GM21360 (cell line): ENCODE data around the gene FBLN2.

Experiments used
- ATAC-seq: cut with Tn5 transposase; IDR thresholded peaks from one replicate; pipeline ENCODE4 v1.9.1; 2021; ENCODE audit warnings: mild to moderate bottlenecking, moderate library complexity; ENCODE audit not compliant: unreplicated experiment

FBLN2 gene

DNA sequence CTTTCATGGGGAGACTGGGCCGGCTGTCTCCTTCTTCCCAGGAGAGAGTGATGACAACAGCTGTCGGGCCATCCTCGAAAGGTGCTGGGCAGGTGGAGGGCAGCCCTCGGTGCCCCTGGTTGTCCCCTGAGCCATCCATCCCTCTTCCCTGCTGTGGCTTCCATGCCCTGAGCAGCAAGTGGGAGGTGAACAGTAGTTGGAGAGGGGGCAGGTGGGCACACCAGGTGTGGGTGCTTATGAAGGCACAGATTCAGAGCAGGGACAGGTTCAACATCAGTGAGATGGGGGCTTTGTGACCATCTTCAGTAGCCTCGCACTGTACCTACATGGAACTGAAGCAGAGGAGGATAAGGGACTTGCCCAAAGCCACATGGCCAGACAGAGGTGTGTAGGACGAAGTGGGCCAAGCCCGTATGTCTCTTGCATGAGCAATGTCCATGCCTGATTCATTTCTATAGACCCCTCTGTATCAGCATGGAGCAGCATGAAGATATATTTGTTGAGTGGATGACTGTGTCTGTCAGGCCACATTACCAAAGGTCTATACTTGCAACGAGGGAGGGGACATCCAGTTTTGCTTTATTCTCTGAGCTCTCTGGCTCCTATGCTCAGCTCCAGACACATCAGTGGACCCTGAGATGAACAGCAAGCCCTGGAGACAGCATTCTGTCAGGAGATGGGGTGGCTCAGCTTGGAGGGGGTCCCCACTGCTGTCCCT lies 107.8 kb downstream of the FBLN2 start:
- ATAC-seq = no peak

DNA sequence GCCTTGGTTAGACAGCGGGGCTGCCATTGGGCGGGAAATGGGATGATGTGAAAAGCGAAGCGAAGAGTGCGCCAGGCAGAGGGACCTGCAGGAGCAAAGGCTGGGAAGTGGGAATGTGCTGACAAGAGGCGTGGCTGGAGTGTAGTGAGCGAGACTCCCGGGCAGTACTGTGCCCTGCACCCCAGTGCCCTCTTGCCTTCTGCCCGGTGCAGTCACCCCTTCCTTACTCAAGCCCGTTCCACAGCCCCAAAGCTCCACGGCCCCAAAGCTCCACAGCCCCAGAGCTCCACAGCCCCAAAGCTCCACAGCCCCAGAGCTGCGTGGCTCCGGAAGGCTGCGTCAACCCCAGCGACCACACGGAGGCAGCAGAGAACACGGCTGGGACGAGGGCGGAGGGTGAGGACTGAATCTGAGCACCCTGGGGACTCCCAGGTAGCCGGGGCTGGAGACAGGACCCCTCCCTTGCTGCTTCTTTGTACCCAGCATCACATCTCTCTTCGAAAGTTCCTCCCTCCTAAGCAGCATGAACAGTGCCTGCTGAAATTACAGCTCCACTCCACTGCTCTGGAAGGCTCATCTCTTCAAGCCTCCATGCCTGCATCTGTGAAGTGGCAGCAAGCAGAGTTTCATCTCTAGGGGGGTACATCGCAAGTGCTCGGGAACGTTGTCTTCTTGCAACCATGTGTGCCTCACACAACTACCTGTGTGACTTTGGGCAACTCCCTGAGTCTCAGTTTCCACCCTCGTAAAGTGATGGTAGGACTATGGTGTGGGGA lies 108.9 kb downstream of the FBLN2 start:
- ATAC-seq = peak; percentile 78

DNA sequence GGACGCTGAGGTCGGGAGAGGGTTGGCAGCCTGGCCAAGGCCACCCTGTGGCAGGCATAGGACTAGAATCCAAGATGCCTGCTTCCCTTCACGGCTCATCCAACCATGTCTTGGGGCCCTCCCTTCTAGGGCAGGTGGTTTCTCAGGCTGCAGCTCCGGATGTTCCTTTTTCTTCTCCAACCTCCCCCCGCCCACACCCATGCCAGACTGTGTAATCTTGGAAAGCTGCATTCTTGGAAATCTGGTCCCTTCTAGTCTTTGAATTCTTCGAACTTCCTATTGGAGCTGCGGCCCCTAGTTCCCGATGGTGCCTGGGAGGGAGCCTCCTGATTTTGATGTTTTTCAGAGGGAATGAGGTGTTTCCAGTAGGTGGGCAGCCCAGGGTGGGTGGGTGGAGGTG lies 109.8 kb downstream of the FBLN2 start:
- no peak for ATAC-seq

DNA sequence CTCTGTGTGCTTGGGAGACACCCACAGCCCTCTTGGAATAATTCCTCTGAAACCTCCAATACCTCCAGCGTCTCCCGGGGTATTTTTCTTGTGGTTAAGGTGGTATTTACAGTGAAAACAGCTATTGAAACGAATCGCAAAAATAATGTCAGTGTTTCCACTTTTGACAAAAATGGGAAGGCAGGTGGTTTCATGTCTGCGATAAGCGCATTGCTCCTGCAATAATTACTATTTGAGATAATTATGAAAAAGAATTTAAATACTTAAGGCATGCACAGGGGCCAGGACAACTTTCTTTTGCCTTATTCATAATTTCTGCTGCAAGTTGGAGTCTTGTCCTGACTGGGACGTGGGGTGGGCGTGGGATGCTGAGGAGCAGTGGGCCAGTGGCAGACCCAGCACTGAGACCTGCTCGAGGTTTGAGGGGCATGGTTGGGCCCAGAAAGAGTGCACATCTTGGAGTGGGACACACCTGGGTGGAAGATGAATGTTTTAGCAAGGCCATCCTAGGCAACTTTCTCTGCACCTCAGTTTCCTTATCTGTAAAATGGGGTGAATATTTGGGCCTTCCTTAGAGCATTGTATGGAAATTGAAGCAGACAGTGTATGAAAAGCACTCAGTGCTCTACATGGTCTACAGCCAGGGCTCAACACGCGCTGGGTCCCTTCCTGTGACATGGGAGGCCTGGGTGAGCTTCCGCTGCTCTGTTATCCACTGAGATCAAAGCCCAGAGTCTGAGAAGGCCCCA lies 110.5 kb downstream of the FBLN2 start:
- no peak for ATAC-seq

DNA sequence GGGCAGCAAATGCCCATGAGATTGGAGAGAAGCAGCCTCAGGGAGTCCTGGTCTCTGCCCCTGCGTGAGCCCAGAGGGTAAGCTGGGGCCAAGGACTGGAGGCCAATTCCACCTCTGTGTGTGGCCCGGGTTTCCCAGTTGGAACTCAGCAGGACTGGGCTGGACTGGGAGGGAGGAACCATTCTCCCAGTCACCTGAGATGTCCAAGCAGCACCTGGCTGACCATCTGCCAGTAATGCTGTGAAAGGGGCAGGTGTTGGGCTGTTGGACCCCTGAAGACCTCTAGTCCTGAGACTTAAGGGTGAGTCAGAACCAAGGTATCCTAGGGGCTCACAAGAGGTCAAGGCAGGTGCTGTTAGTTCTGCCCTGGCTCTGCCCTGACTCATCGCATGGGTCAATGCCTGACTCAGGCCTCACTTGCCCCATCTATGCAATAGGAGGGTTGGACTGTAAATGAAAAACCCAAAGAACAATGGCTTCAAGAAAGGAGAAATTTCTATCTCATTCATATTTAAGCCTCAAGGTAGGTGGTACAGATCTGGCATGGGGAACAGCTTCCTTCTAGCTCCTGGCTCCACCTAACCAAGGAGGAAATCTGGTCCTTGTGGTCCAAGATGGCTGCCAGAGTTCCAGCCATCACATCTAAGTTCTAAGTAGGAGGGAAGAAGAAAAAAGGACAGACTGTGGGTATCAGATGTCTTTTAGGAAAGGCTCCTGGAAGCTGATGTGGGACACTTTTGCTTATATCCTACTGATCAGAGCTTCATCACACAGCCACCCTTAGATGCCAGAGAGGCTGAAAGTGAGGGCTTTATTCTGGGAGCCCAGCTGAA lies 111.3 kb downstream of the FBLN2 start:
- ATAC-seq = no peak

DNA sequence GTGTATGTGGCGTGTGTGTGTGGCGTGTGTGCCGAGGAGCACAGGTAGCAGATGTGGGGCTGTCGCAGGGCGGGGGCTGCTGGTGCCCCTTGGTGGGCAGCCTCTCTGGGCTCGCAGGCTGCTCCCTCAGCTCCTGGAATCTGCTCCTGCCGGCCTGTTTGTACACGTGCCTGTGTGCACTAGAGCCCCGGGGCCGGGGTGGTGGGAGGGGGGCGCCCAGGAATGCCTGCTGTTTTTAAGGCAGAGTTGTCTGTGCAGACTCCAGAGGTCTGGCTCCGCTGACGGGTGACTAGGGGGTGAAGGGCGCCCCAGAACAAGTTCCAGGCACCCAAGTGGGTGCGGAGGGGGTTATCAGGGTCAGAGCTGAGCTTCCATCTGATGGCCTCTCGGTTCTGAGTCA lies 112.2 kb downstream of the FBLN2 start:
- no peak for ATAC-seq

DNA sequence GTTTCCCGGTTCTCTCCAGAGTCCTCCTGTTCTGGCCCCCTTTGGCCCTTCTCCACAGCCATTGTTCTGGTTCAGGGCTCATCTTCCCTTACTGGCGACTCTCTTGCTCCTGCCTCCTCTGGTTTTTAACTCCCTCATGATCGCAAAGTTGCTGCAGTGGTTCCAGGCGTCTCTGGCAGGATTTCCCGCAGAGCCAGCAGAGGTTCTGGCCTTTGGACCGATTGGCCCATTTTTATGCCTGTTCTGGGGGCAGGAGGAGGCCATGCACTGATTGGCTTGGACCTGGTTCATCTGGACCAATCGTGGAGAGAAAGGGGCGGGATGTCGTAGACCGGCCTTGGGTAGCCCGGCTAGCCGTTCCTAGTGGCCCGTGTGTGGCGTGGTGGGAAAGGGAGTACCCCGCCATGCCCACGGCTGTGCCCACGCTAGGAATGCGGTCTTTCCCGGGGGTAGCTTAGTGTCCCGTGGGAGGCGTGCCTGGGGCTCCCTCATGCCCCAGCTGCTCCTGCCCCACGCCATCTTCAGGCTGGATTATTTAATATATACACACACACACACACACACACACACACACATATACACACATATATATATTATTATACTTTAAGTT lies 113.4 kb downstream of the FBLN2 start:
- no peak for ATAC-seq

DNA sequence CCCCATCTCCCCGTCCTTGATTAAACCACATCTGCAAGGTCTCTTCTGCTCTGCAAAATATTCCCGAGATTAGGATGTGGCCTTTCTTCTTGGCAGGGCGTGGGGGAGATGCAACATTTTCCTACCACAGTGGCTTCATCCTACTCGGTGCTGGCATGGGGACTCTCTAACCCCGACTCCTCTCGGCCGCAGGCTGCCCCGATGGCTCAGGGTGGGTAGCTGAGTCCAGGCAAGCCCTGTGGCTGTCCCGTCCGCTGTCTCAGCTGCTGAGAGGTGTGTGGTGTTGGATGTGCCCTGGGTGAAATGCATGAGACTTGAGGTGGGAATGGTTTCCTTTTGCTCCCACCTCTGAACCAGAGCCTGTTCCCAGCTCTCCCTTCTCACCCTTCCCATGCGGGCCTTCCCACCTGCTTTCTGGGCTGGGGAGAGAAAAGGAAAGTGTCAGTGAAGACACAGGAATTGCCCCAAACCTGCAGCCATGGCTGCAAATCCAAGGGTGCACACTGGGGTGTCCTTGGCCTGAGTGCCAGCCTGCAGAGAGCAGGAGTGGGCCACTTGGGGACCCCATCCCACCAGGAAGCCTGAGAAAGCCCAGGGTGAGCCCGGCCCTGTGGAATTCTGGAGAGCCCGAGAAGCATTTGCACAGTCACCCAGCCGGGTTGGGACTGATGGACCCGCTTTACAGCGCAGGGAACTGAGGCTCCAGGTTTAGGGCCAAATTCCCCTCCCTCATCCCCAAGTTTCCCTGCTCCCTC lies 115.0 kb downstream of the FBLN2 start:
- ATAC-seq = no peak

DNA sequence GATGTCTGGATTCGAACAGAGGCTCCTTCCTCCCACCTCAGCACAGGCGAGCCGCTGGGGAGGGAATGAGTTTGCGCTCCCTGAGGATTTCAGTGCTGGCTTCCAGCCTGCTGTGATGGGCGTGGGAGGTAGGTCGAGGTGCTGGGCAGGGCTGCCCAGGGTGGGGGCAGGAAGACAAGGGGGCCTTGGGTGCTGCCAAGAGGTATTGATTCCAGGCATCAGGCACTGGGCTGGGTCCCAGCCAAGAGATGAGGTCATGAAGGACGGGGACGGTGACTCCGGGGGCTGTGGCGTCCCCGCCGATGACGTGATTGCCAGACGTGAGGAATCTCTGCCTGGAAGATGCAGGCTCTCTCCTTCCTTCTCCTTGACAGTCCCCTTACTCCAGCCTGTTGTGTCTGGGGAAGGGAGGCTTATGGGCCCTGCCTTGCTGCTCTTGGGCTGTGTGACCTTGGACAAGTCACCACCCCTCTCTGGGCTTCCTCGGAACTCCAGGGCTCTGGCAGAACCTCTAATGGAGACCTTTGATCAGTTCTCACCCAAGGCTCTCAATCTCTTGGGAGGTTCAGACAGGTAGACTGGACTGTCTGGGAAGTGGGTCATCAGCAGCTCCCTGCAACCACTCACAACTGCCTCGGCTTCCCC lies 116.8 kb downstream of the FBLN2 start:
- ATAC-seq = no peak

DNA sequence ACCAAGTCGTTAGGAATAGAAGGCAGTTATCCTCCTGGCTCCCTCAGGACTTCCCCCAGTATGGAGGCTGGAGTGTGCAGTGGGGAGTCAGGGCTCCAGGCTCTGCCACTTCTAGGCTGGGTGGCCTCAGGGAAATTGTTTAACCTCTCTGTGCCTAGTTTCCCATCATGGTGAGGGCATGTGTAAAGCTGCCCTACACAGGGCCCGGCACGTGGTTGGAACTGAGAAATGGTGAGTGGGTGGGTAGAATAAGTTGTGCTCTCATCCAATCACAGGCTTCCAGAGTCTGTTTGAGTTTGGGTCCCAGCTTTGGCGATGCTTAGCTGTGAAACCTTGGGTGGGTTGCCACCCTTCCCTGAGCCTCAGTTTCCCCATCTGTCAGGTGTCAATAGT lies 117.3 kb downstream of the FBLN2 start:
- no peak for ATAC-seq

DNA sequence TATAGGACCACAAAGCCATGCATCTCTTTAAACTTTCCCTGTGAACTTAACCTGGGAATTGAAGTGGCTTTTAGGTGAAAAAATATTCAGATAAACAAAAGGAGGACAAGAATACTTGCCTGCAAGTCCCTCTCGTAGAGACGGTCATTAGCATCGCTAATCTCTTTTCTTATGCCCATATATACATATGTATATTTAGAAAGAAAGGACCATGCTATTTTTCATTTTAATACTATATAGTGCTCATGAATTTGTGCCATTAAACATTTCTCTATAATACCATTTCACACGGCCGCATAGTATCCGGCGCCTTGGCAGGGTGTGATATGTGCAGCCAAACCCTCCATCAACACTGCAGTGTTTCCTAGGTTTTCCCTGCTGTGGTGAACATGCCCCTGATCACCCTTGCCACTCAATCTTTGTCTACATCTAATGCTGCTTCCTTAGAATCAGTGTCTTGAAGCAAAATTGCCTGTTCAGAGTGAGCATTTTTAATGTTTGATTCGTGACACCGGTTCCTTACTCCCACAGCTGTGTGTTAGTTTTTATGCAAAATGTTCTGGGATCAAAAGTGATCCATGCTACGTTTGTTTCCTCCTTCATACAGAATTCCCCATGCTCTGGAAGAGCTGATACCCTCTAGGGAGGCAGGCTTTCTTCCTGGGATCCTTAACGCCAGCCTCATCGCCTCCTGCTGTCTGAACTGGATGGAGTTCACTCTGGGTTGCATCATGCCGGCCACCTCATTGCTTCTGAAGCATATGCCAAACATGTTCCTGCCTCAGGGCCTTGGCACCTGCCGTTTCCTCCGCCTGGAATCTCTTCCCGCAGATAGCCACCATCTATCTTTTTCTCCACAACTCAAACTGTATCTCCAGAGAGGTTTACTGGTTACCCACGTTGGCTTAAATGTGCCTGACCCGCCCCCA lies 118.1 kb downstream of the FBLN2 start:
- ATAC-seq = no peak

DNA sequence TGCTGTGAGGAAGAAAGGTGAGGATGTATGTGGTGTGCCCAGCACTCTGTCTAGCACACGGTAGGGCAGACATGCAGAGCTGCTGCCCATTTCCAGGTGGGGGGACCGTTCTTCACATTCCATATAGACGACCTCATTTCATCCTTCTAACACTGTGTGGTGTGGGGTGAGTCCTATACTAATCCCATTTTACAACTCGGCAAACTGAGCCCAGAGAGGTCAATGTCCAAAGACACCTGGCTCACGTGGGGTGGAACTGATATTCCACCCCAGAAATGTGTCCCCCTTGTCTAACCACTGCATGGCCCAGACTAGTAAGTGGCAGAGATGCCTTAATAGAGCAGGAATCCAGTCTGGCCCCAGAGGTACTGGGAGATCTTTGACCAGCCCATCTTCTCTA lies 119.2 kb downstream of the FBLN2 start:
- ATAC-seq = no peak

DNA sequence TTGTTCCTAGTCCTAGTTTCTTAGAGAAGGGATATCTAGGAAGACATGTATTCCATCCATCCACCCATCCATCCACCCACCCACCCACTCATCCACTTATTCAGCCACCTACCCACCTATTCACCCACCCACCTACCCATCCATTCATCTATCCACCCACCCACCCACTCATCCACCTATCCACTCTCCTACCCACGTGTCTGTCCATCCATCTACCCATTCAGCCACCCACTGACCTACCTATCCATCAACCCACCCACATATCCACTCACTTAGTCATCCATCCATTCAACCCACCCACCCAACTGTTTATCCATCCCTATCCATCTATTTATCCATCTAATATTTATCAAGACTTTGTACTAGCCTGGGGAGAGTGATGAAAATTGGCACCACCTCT lies 120.5 kb downstream of the FBLN2 start:
- ATAC-seq = no peak

DNA sequence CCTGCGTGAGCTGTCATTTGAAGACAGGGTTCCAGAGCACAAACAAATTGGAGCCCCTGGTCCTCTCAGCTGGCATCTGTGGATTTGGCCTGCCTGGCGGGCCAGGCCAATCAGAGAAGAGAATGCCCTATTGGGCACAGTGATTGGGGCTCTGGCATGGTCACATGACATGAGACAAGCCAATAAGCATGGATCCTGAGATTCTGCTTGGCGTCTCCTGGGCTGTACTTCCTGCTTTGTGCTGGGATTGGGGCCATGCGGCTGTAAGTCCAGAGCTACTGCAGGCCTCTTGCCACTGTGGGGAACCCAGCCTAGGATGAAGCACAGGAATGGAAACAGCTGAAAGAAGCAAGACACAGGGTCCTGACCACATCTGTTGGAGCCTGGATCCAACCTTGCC lies 121.4 kb downstream of the FBLN2 start:
- ATAC-seq = no peak

DNA sequence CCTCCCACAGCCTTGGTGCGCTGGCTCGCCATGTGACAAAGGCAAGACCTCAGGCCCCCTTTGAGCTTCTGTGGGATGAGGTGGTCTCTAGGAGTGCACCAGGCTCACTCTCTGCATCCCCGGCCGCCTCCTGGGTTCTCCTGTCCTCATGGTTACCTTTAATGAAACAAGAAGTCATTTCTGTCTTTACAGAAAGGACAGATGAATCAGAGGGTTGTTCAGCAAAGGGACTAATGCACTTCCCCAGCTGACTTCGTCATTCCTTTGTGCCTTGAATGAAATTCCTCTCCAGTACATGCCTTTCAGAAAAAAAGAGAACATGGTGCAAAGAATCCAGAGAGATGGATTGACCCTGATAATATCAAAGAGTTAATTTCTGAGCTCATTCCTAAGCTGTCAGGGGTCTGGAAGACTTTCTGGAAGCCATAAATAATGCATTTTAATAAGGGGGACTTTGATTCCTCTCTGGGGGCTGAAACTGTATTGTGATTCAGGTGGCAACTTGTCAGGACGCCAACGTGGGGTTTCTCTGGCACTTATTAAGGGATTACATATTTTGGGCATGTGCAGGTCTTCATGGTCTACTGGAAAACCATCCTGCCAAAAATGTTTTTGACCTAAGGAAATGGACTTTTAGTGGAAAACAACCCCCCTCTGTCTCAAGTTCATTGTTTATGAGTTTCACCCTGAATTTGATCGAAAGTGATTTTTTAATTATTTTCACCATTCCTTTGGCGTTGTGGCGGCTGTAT lies 122.7 kb downstream of the FBLN2 start:
- no peak for ATAC-seq

DNA sequence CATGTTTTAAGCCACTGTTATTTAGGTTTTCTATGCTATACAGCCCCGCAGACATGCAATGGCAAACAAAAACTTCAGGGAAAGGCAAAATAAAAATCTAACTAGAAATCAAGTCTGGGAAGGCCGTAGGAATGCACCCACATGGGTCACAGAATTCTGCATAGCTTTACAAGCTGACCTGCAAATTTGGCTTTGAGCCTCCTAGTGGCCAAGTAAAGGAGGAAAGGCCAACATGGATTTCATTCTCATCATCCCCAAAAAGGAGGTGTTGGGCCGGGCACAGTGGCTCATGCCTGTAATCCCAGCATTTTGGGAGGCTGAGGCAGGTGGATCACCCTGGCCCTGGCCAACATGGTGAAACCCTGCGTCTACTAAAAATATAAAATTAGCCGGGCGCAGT lies 124.3 kb downstream of the FBLN2 start:
- no peak for ATAC-seq

DNA sequence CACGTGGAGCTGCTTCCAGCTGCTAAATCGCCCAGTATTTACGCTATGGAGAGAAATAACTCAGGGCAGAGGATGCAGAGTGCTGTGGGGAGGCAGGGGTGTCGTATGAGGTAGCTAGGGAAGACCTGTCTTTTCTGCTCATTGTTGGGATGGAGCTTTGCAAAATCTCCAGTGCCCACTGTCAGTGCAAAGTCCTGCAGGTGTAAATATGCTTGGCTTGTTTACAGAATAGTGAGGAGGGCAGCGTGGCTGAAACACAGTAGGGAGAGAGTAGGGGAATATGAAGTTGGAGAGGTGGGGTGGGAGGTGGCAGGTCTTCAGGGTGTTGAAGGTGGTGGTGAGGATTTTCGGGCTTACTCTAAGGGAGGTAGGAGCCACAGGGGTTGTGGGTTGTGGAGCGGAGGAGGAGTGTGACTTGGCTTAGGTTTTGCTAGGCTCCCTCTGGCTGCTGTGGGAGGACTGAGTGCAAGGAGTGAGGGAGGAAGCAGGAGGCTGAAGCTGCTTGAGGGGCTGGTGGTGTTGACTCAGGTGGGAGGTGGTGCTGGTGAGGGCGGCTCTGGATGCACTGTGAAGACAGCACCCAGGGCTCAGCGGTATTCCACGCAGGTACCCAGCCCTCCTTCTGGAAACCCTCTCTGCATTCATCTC lies 125.7 kb downstream of the FBLN2 start:
- no peak for ATAC-seq
